Stomach (tissue), 9 donors: ENCODE measurements around the gene IQSEC1. TPM values are rescaled to one million over a fixed set of nuclear protein-coding genes. Genes with fewer than 3 reads are reported as not detected.

Source experiments
- DNase-seq, 2 donors: peaks; one replicate each; pipeline versions ENCODE4 v3.0.0 to v3.0.0-alpha.2; 2013 to 2019
- H3K27ac ChIP-seq, 5 donors: fragments of 200-600 bp in 4 of 5; sonication (generic) in 4 of 5; one replicate each; pipeline ENCODE4 v1.5.1; 2013 to 2019; ENCODE audit warnings: mild to moderate bottlenecking in 1 of 5, moderate library complexity in 1 of 5
- H3K27me3 ChIP-seq, 3 donors: fragments of 200-600 bp; sonication (generic); one replicate each; pipeline ENCODE4 v1.5.1; 2017 to 2019; ENCODE audit warnings: mixed run types in 1 of 3
- H3K36me3 ChIP-seq, 4 donors: fragments of 200-600 bp; sonication (generic); 1 replicate in 3 of 4; 2 replicates in 1 of 4; pipeline ENCODE4 v1.5.1; 2016 to 2019
- H3K4me1 ChIP-seq, 4 donors: fragments of 200-600 bp; sonication (generic); one replicate each; pipeline ENCODE4 v1.5.1; 2016 to 2019
- H3K4me3 ChIP-seq, 4 donors: fragments of 200-600 bp; sonication (generic) in 3 of 4; one replicate each; pipeline ENCODE4 v1.5.1; 2016 to 2019; ENCODE audit warnings: mild to moderate bottlenecking in 1 of 4
- H3K9me3 ChIP-seq, 4 donors: fragments of 200-600 bp; sonication (generic); one replicate each; pipeline ENCODE4 v1.5.1; 2016 to 2019
- CTCF ChIP-seq, 7 experiments: fragments of 450-650 bp in 4 of 7; fragments of 200-600 bp in 3 of 7; sonication (generic) in 3 of 7; IDR thresholded peaks; one replicate each; pipeline ENCODE4 v1.5.1; 2016 to 2019; ENCODE audit warnings: antibody characterized with exemption in 7 of 7, control low read depth in 2 of 7, mild to moderate bottlenecking in 1 of 7
- EP300 ChIP-seq: sonication (generic); formaldehyde crosslinking; IDR thresholded peaks from one replicate; pipeline ENCODE4 v1.6.1; 2017; ENCODE audit warnings: antibody characterized with exemption
- POLR2A ChIP-seq, 4 donors: fragments of 450-650 bp; IDR thresholded peaks; one replicate each; pipeline ENCODE4 v1.6.1; 2016; ENCODE audit warnings: antibody characterized with exemption in 4 of 4, control low read depth in 2 of 4, mild to moderate bottlenecking in 1 of 4, moderate library complexity in 1 of 4
- POLR2AphosphoS5 ChIP-seq, 3 donors: sonication (generic); formaldehyde crosslinking; IDR thresholded peaks; one replicate each; pipeline ENCODE4 v1.6.1; 2016; ENCODE audit warnings: antibody characterized with exemption in 3 of 3
- WGBS, 5 donors: extraction: QIAGEN DNeasy Blood & Tissue Kit in 3 of 5; methylation state at CpG; one replicate each; pipeline versions ENCODE4 v1.1.5 to v1.1.7; 2013 to 2018; 5-methylcytosine and 5-hydroxymethylcytosine counted together
- intact Hi-C: fragments of 100-400 bp; cut with DNase I; formaldehyde crosslinking; loops from one replicate; pipeline ENCODE4 v1.15.1; 2023; ENCODE audit warnings: low total_unique reads
- polyA plus RNA-seq, 3 donors: library from polyadenylated mRNA; stranded (reverse); fragments of 200-250 nt; gene quantifications; one replicate each; pipeline ENCODE4 v1.2.3, GENCODE V29; 2013
- total RNA-seq, 5 donors: library from RNA; depleted of rRNA; stranded (reverse); fragments of >200 nt; gene quantifications; one replicate each; pipeline versions ENCODE4 v1.1.0 to v1.2.3, GENCODE V29; 2014 to 2016
- donor health status: healthy with polysubstance abuse.
- donor health status: Bipolar disorder and iron deficiency.
- donor health status: healthy.

IQSEC1 gene
- total and polyA plus RNA-seq, 8 donors = 6.7 to 46.9 (median 20.8) TPM

- H3K27ac ChIP-seq = peak overlapping the region in 4 of 5 donors; percentile 25 to 81 (median 32)
- peaks cover 29 to 81% (median 56%) of the 10 kb centered on the region in 4 donors for H3K4me1 ChIP-seq
- DNase-seq = no peak
- intact Hi-C loops = no loop called here
- H3K9me3 ChIP-seq = no peaks in the 10 kb centered on the region
- no peaks in the 10 kb centered on the region for H3K27me3 ChIP-seq
- WGBS, 5 donors = 92 to 96% (median 95%) methylated on average over 21 to 37 of the region's 37 CpGs
- H3K4me3 ChIP-seq = no peak overlapping the region
- TF ChIP-seq POLR2A (IDR thresholded peaks at IDR 0.05) (no peak), CTCF (IDR thresholded peaks at IDR 0.05) (no peak), POLR2AphosphoS5 (IDR thresholded peaks at IDR 0.05) (no peak), EP300 (no peak)
- peaks cover 21 to 98% (median 85%) of the 10 kb centered on the region in 4 donors for H3K36me3 ChIP-seq
Measured at GRCh38 chr3:12935023-12935860, 138.0 kb downstream of the IQSEC1 start.

- Histone ChIP-seq H3K27me3 (no peaks in the 10 kb centered on the region), H3K4me1 (peaks cover 29 to 73% (median 53%) of the 10 kb centered on the region in 4 donors), H3K9me3 (no peaks in the 10 kb centered on the region), H3K27ac (peak overlapping the region in 3 of 5 donors; percentile 25 to 81 (median 36)), H3K4me3 (no peak overlapping the region), H3K36me3 (peaks cover 21 to 98% (median 84%) of the 10 kb centered on the region in 4 donors)
- WGBS, 5 donors = 35 to 54% (median 37%) methylated on average over 8 of the region's 8 CpGs
- intact Hi-C loops = no loop called here
- TF ChIP-seq POLR2A (IDR thresholded peaks at IDR 0.05) (no peak), POLR2AphosphoS5 (IDR thresholded peaks at IDR 0.05) (peak in 1 of 3 donors; percentile 9)
- DNase-seq = peak; percentile 36 to 72
Measured at GRCh38 chr3:12934431-12934830, 138.8 kb downstream of the IQSEC1 start.

- no peak overlapping the region for H3K4me3 ChIP-seq
- DNase-seq = no peak
- 88 to 94% (median 92%) methylated on average over 3 to 7 of the region's 7 CpGs for WGBS, 5 donors
- TF ChIP-seq POLR2AphosphoS5 (IDR thresholded peaks at IDR 0.05) (no peak), POLR2A (IDR thresholded peaks at IDR 0.05) (no peak), CTCF (IDR thresholded peaks at IDR 0.05) (no peak), EP300 (no peak)
- intact Hi-C loops = no loop called here
- no peaks in the 10 kb centered on the region for H3K27me3 ChIP-seq
- H3K36me3 ChIP-seq = peaks cover 21 to 98% (median 84%) of the 10 kb centered on the region in 4 donors
- H3K27ac ChIP-seq = peak overlapping the region in 3 of 5 donors; percentile 25 to 81 (median 36)
- H3K9me3 ChIP-seq = no peaks in the 10 kb centered on the region
- peaks cover 28 to 69% (median 48%) of the 10 kb centered on the region in 4 donors for H3K4me1 ChIP-seq
Measured at GRCh38 chr3:12933901-12934300, 139.3 kb downstream of the IQSEC1 start.

- no peaks in the 10 kb centered on the region for H3K9me3 ChIP-seq
- peaks cover 17 to 62% (median 37%) of the 10 kb centered on the region in 4 donors for H3K4me1 ChIP-seq
- intact Hi-C loops = no loop called here
- no peak overlapping the region for H3K4me3 ChIP-seq
- TF ChIP-seq POLR2AphosphoS5 (IDR thresholded peaks at IDR 0.05) (no peak), EP300 (no peak), CTCF (IDR thresholded peaks at IDR 0.05) (no peak), POLR2A (IDR thresholded peaks at IDR 0.05) (no peak)
- H3K27me3 ChIP-seq = no peaks in the 10 kb centered on the region
- H3K36me3 ChIP-seq = peaks cover 21 to 97% (median 89%) of the 10 kb centered on the region in 4 donors
- DNase-seq = no peak
- peak overlapping the region in 2 of 5 donors; percentile 2 to 81 for H3K27ac ChIP-seq
- 58 to 88% (median 82%) methylated on average over 10 to 13 of the region's 13 CpGs for WGBS, 5 donors
Measured at GRCh38 chr3:12932754-12933153, 140.5 kb downstream of the IQSEC1 start.
